Tibial nerve (tissue), 4 donors: ENCODE results near the gene NISCH. TPM values are rescaled to one million over a fixed set of nuclear protein-coding genes. Genes with fewer than 3 reads are reported as not detected.

Experiments
- DNase-seq, 2 donors: peaks; one replicate each; pipeline ENCODE4 v3.0.0-alpha.2; 2019; ENCODE audit warnings: low spot score in 2 of 2
- H3K27ac ChIP-seq, 4 donors: fragments of 200-600 bp; sonication (generic) in 3 of 4; one replicate each; pipeline ENCODE4 v1.5.1; 2017 to 2019; ENCODE audit warnings: mild to moderate bottlenecking in 1 of 4
- H3K27me3 ChIP-seq, 2 donors: fragments of 200-600 bp; sonication (generic) in 1 of 2; one replicate each; pipeline versions ENCODE4 v1.5.1 to v1.6.0; 2017 to 2019
- H3K36me3 ChIP-seq, 3 donors: fragments of 200-600 bp; sonication (generic); one replicate each; pipeline ENCODE4 v1.5.1; 2018 to 2019
- H3K4me1 ChIP-seq, 4 donors: fragments of 200-600 bp; sonication (generic) in 3 of 4; one replicate each; pipeline ENCODE4 v1.5.1; 2017 to 2019
- H3K4me3 ChIP-seq, 4 donors: fragments of 200-600 bp; sonication (generic) in 3 of 4; one replicate each; pipeline ENCODE4 v1.5.1; 2017 to 2019; ENCODE audit warnings: mild to moderate bottlenecking in 1 of 4, moderate library complexity in 1 of 4
- H3K9me3 ChIP-seq, 4 donors: fragments of 200-600 bp; sonication (generic) in 3 of 4; one replicate each; pipeline ENCODE4 v1.5.1; 2017 to 2019
- CTCF ChIP-seq, 5 experiments: fragments of 200-600 bp in 3 of 5; fragments of 450-650 bp in 2 of 5; sonication (generic) in 3 of 5; IDR thresholded peaks; one replicate each; pipeline ENCODE4 v1.5.1; 2016 to 2019; ENCODE audit warnings: antibody characterized with exemption in 5 of 5, mild to moderate bottlenecking in 3 of 5, moderate library complexity in 2 of 5
- EP300 ChIP-seq, 2 donors: sonication (generic); formaldehyde crosslinking; IDR thresholded peaks; one replicate each; pipeline ENCODE4 v1.6.1; 2017; ENCODE audit warnings: antibody characterized with exemption in 2 of 2, mild to moderate bottlenecking in 1 of 2
- POLR2A ChIP-seq, 2 donors: fragments of 450-650 bp; IDR thresholded peaks; one replicate each; pipeline ENCODE4 v1.6.1; 2017; ENCODE audit warnings: antibody characterized with exemption in 2 of 2, mild to moderate bottlenecking in 2 of 2, moderate library complexity in 2 of 2
- WGBS, 2 donors: methylation state at CpG; one replicate each; pipeline ENCODE4 v1.1.5; 2018; 5-methylcytosine and 5-hydroxymethylcytosine counted together
- total RNA-seq, 4 donors: library from RNA; depleted of rRNA; stranded (reverse); fragments of >200 nt; gene quantifications; one replicate each; pipeline ENCODE4 v1.1.0, GENCODE V29; 2016

Gene NISCH
- total RNA-seq, 4 donors from 2014 or later: 192 to 305 (median 232) TPM

- 87 to 90% methylated on average over 12 to 19 of the region's 22 CpGs for WGBS, 2 donors
- no peak for DNase-seq
- Histone ChIP-seq H3K4me3 (no peak overlapping the region), H3K9me3 (no peaks in the 10 kb centered on the region), H3K27me3 (no peaks in the 10 kb centered on the region), H3K4me1 (peaks cover 0 to 26% (median 5%) of the 10 kb centered on the region in 4 donors), H3K36me3 (peaks cover 0 to 77% (median 0%) of the 10 kb centered on the region in 3 donors), H3K27ac (no peak overlapping the region)
- TF ChIP-seq EP300 (IDR thresholded peaks at IDR 0.05): no peak
- no peak for TF ChIP-seq CTCF (IDR thresholded peaks at IDR 0.05)
- no peak for TF ChIP-seq POLR2A (IDR thresholded peaks at IDR 0.05)
These were observed 64.2 kb downstream of the NISCH start for GRCh38 chr3:52519445-52520140.

GRCh38 chr3:52520141-52520667 lies 64.8 kb downstream of the NISCH start:
- no peak overlapping the region for H3K27ac ChIP-seq
- H3K4me3 ChIP-seq: no peak overlapping the region
- H3K27me3 ChIP-seq: no peaks in the 10 kb centered on the region
- peaks cover 0 to 77% (median 0%) of the 10 kb centered on the region in 3 donors for H3K36me3 ChIP-seq
- H3K4me1 ChIP-seq: peaks cover 0 to 26% (median 6%) of the 10 kb centered on the region in 4 donors
- DNase-seq: no peak
- H3K9me3 ChIP-seq: no peaks in the 10 kb centered on the region
- WGBS, 2 donors: 86 to 100% methylated on average over 5 to 13 of the region's 14 CpGs
- no peak for TF ChIP-seq EP300 (IDR thresholded peaks at IDR 0.05)
- no peak for TF ChIP-seq CTCF (IDR thresholded peaks at IDR 0.05)
- TF ChIP-seq POLR2A (IDR thresholded peaks at IDR 0.05): no peak

- Histone ChIP-seq H3K4me1 (peaks cover 0 to 29% (median 9%) of the 10 kb centered on the region in 4 donors), H3K27ac (no peak overlapping the region), H3K4me3 (no peak overlapping the region), H3K27me3 (no peaks in the 10 kb centered on the region), H3K9me3 (no peaks in the 10 kb centered on the region), H3K36me3 (peaks cover 0 to 78% (median 0%) of the 10 kb centered on the region in 3 donors)
- TF ChIP-seq CTCF (IDR thresholded peaks at IDR 0.05): no peak
- TF ChIP-seq POLR2A (IDR thresholded peaks at IDR 0.05): no peak
- no peak for TF ChIP-seq EP300 (IDR thresholded peaks at IDR 0.05)
- WGBS, 2 donors: 89 to 90% methylated on average over 19 of the region's 20 CpGs
- DNase-seq: no peak
These were observed 65.5 kb downstream of the NISCH start for GRCh38 chr3:52520716-52521487.

- Histone ChIP-seq H3K9me3 (no peaks in the 10 kb centered on the region), H3K4me1 (peaks cover 0 to 34% (median 9%) of the 10 kb centered on the region in 4 donors), H3K4me3 (no peak overlapping the region), H3K36me3 (peaks cover 0 to 78% (median 0%) of the 10 kb centered on the region in 3 donors), H3K27me3 (no peaks in the 10 kb centered on the region), H3K27ac (no peak overlapping the region)
- TF ChIP-seq CTCF (IDR thresholded peaks at IDR 0.05) (no peak), POLR2A (IDR thresholded peaks at IDR 0.05) (no peak), EP300 (IDR thresholded peaks at IDR 0.05) (no peak)
- WGBS, 2 donors: 87 to 90% methylated on average over 2 to 7 of the region's 8 CpGs
- DNase-seq: no peak
These were observed 66.1 kb downstream of the NISCH start for GRCh38 chr3:52521488-52521824.
